Duodenal mucosa (tissue), 2 donors: ENCODE measurements around the gene YOD1.

ENCODE experiments used
- H3K27ac ChIP-seq: one replicate; pipeline ENCODE4 v1.7.0; 2013; ENCODE audit warnings: low read depth, low read length
- H3K27me3 ChIP-seq, 2 donors: one replicate each; pipeline ENCODE4 v1.7.0; 2013; ENCODE audit warnings: low read length in 2 of 2, control low read depth in 1 of 2; ENCODE audit not compliant: insufficient read depth in 2 of 2, control insufficient read depth in 1 of 2
- H3K36me3 ChIP-seq, 2 donors: one replicate each; pipeline ENCODE4 v1.7.0; 2013; ENCODE audit warnings: low read length in 2 of 2, control low read depth in 1 of 2; ENCODE audit not compliant: insufficient read depth in 2 of 2, control insufficient read depth in 1 of 2
- H3K4me1 ChIP-seq, 2 donors: one replicate each; pipeline ENCODE4 v1.7.0; 2013; ENCODE audit warnings: low read length in 2 of 2, control low read depth in 1 of 2; ENCODE audit not compliant: insufficient read depth in 2 of 2, control insufficient read depth in 1 of 2
- H3K4me3 ChIP-seq, 2 donors: one replicate each; pipeline ENCODE4 v1.7.0; 2013; ENCODE audit warnings: low read length in 2 of 2, low read depth in 1 of 2
- H3K9ac ChIP-seq, 2 donors: one replicate each; pipeline ENCODE4 v1.7.0; 2013; ENCODE audit warnings: low read length in 2 of 2, low read depth in 1 of 2
- H3K9me3 ChIP-seq, 2 donors: one replicate each; pipeline ENCODE4 v1.7.0; 2013; ENCODE audit warnings: low read length in 2 of 2, control low read depth in 1 of 2; ENCODE audit not compliant: control insufficient read depth in 1 of 2

YOD1 gene

GRCh38 chr1:207035877-207036551 lies 15.0 kb downstream of the YOD1 start:
- H3K4me1 ChIP-seq, result peaks cover 0 to 15% of the 10 kb centered on the region in 2 donors
- no peak overlapping the region for H3K4me3 ChIP-seq
- peaks cover 0 to 3% of the 10 kb centered on the region in 2 donors for H3K27me3 ChIP-seq
- H3K36me3 ChIP-seq, result no peaks in the 10 kb centered on the region
- no peak overlapping the region for H3K27ac ChIP-seq
- H3K9ac ChIP-seq, result no peak overlapping the region
- no peaks in the 10 kb centered on the region for H3K9me3 ChIP-seq

- Histone ChIP-seq H3K36me3 (no peaks in the 10 kb centered on the region), H3K27me3 (peaks cover 0 to 3% of the 10 kb centered on the region in 2 donors), H3K4me3 (no peak overlapping the region), H3K27ac (no peak overlapping the region), H3K4me1 (peaks cover 0 to 16% of the 10 kb centered on the region in 2 donors), H3K9ac (no peak overlapping the region), H3K9me3 (no peaks in the 10 kb centered on the region)
These were observed 16.0 kb downstream of the YOD1 start for GRCh38 chr1:207034998-207035397.

GRCh38 chr1:207034208-207034607 lies 16.8 kb downstream of the YOD1 start:
- no peak overlapping the region for H3K27ac ChIP-seq

GRCh38 chr1:207033302-207033701 lies 17.7 kb downstream of the YOD1 start:
- Histone ChIP-seq H3K27me3 (peaks cover 0 to 3% of the 10 kb centered on the region in 2 donors), H3K4me3 (peak overlapping the region in 1 of 2 donors; percentile 9), H3K36me3 (no peaks in the 10 kb centered on the region), H3K9ac (peak overlapping the region; percentile 9 to 78), H3K9me3 (no peaks in the 10 kb centered on the region), H3K27ac (peak overlapping the region; percentile 22), H3K4me1 (peaks cover 11 to 28% of the 10 kb centered on the region in 2 donors)

More at GRCh38 chr1:207034208-207034607, 16.8 kb downstream of the YOD1 start:
- Histone ChIP-seq H3K27me3 (peaks cover 0 to 3% of the 10 kb centered on the region in 2 donors), H3K4me3 (no peak overlapping the region), H3K36me3 (no peaks in the 10 kb centered on the region), H3K9ac (no peak overlapping the region), H3K9me3 (no peaks in the 10 kb centered on the region), H3K4me1 (peaks cover 8 to 21% of the 10 kb centered on the region in 2 donors)

GRCh38 chr1:207032528-207033017 lies 18.4 kb downstream of the YOD1 start, which contains the start of gene C1orf116:
TSS of gene C1orf116 (minus strand) at chr1:207032756. CDS start at chr1:207027598, 5,158 bp downstream.
- no peaks in the 10 kb centered on the region for H3K9me3 ChIP-seq
- peaks cover 14 to 35% of the 10 kb centered on the region in 2 donors for H3K4me1 ChIP-seq
- peak within 1 kb of the TSS; percentile 62 to 77 for H3K4me3 ChIP-seq
- peaks cover 0 to 3% of the 10 kb centered on the region in 2 donors for H3K27me3 ChIP-seq
- H3K36me3 ChIP-seq, result no peaks in the 10 kb centered on the region
- peak within 1 kb of the TSS; percentile 90 for H3K27ac ChIP-seq
- peak within 1 kb of the TSS; percentile 64 to 78 for H3K9ac ChIP-seq

- Histone ChIP-seq H3K4me3 (peak overlapping the region; percentile 62 to 77), H3K9me3 (no peaks in the 10 kb centered on the region), H3K27me3 (peaks cover 0 to 3% of the 10 kb centered on the region in 2 donors), H3K9ac (peak overlapping the region; percentile 64 to 78), H3K36me3 (no peaks in the 10 kb centered on the region), H3K4me1 (peaks cover 21 to 40% of the 10 kb centered on the region in 2 donors), H3K27ac (peak overlapping the region; percentile 90)
These were observed 19.3 kb downstream of the YOD1 start for GRCh38 chr1:207031632-207032264.

GRCh38 chr1:207031016-207031415 lies 20.0 kb downstream of the YOD1 start:
- peaks cover 28 to 47% of the 10 kb centered on the region in 2 donors for H3K4me1 ChIP-seq
- peak overlapping the region; percentile 62 to 77 for H3K4me3 ChIP-seq

GRCh38 chr1:207030522-207031009 lies 20.4 kb downstream of the YOD1 start:
- Histone ChIP-seq H3K36me3 (peaks cover 0 to 4% of the 10 kb centered on the region in 2 donors), H3K4me3 (peak overlapping the region; percentile 62 to 77)

More at GRCh38 chr1:207031016-207031415, 20.0 kb downstream of the YOD1 start:
- peak overlapping the region; percentile 90 for H3K27ac ChIP-seq
- peaks cover 0 to 3% of the 10 kb centered on the region in 2 donors for H3K27me3 ChIP-seq
- H3K9me3 ChIP-seq, result no peaks in the 10 kb centered on the region
- peak overlapping the region; percentile 38 to 78 for H3K9ac ChIP-seq
- H3K36me3 ChIP-seq, result peaks cover 0 to 3% of the 10 kb centered on the region in 2 donors

GRCh38 chr1:207029701-207030521 lies 21.1 kb downstream of the YOD1 start:
- peaks cover 36 to 58% of the 10 kb centered on the region in 2 donors for H3K4me1 ChIP-seq
- peak overlapping the region; percentile 64 for H3K27ac ChIP-seq
- peak overlapping the region; percentile 38 to 78 for H3K9ac ChIP-seq
- H3K9me3 ChIP-seq, result no peaks in the 10 kb centered on the region
- H3K36me3 ChIP-seq, result peaks cover 0 to 4% of the 10 kb centered on the region in 2 donors
- H3K4me3 ChIP-seq, result peak overlapping the region; percentile 62 to 77
- peaks cover 0 to 3% of the 10 kb centered on the region in 2 donors for H3K27me3 ChIP-seq

More at GRCh38 chr1:207030522-207031009, 20.4 kb downstream of the YOD1 start:
- Histone ChIP-seq H3K9me3 (no peaks in the 10 kb centered on the region), H3K27me3 (peaks cover 0 to 3% of the 10 kb centered on the region in 2 donors), H3K27ac (peak overlapping the region; percentile 90), H3K9ac (peak overlapping the region; percentile 38 to 78), H3K4me1 (peaks cover 30 to 52% of the 10 kb centered on the region in 2 donors)
